ENCODE data around the gene ZSCAN9. TPM values are rescaled to one million over a fixed set of nuclear protein-coding genes. Genes with fewer than 3 reads are reported as not detected.

Gene ZSCAN9
- total RNA-seq, 2 donors from 2014 or later: 8.9 to 9.8 TPM

DNA sequence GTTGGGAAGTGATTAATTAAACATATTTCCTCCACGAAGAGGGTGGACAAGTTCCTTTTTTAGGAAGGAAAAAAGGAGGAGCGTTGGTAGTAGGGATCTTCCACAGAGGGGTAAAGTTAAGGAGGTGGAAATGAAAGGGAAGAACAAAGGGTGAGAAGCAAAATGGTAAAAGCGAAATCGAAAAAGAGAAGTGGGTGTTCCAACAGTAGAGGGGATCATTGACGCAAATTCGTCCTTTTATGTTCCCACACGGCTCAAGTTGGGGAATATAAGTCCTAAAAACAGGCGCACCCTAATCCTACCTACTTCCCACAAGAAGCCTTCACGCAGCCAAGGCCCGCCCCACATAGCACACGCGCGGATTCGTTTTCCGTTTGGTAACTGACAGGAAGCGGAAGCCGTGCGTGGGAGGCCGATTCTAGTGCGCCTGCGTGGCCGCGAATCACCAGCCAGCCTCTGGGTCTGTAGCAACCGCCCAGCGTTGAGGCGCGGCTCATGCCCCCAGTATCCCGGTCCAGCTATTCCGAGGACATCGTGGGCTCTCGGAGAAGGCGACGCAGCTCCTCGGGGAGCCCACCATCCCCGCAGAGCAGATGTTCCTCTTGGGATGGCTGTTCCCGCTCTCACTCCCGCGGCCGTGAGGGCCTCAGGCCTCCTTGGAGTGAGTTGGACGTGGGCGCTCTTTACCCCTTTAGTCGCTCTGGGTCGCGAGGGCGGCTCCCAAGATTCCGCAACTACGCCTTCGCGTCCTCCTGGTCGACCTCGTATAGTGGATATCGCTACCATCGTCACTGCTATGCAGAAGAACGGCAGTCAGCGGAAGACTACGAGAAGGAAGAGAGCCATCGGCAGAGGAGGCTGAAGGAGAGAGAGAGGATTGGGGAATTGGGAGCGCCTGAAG lies 34.1 kb downstream of the ZSCAN9 start, which contains the start of gene NKAPL:
NKAPL (plus strand) TSS at position 421 of the 901 bp plus-strand sequence; CDS start at position 496, 75 bp downstream.
- Histone ChIP-seq H3K27ac (no peak within 1 kb of the TSS), H3K27me3 (no peaks in the 10 kb centered on the region), H3K4me1 (no peaks in the 10 kb centered on the region), H3K9ac (ENCODE audit: low read depth in 2 of 2, low read length in 2 of 2) (no peak within 1 kb of the TSS), H3K36me3 (no peaks in the 10 kb centered on the region), H3K9me3 (no peaks in the 10 kb centered on the region), H3K4me3 (no peak within 1 kb of the TSS)
- TF ChIP-seq, protein P1, sequence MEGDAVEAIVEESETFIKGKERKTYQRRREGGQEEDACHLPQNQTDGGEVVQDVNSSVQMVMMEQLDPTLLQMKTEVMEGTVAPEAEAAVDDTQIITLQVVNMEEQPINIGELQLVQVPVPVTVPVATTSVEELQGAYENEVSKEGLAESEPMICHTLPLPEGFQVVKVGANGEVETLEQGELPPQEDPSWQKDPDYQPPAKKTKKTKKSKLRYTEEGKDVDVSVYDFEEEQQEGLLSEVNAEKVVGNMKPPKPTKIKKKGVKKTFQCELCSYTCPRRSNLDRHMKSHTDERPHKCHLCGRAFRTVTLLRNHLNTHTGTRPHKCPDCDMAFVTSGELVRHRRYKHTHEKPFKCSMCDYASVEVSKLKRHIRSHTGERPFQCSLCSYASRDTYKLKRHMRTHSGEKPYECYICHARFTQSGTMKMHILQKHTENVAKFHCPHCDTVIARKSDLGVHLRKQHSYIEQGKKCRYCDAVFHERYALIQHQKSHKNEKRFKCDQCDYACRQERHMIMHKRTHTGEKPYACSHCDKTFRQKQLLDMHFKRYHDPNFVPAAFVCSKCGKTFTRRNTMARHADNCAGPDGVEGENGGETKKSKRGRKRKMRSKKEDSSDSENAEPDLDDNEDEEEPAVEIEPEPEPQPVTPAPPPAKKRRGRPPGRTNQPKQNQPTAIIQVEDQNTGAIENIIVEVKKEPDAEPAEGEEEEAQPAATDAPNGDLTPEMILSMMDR (IDR thresholded peaks at IDR 0.05): no peak
- intact Hi-C loops (cut with DNase I): loop anchor here (10.0 kb wide), 1 partner anchor 124 kb away; no protein-coding TSS in a partner anchor
- peak; percentile 45 for DNase-seq

DNA sequence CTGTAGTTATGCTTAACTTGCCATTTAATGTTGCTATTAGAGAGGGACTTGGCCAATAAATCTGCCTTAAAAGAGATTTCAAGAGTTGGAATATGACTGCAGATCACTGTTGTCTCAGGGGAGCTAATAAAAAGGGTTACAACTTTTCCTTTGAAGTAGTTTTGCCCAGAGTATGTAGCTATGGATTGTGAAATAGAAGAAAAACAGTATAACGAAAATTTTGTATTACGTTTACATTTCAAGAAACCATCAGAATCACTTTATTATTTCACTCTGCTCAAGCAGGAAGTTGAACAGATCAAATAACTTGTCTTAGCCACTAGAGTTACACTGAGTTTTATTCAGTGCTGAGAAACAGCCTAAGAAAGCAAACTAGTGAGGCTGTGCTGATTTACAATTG lies 38.8 kb downstream of the ZSCAN9 start:
- no peak for DNase-seq
- Histone ChIP-seq H3K4me1 (no peaks in the 10 kb centered on the region), H3K36me3 (no peaks in the 10 kb centered on the region), H3K27me3 (no peaks in the 10 kb centered on the region), H3K9me3 (no peaks in the 10 kb centered on the region), H3K4me3 (no peak overlapping the region), H3K9ac (ENCODE audit: low read depth in 2 of 2, low read length in 2 of 2) (no peak overlapping the region), H3K27ac (no peak overlapping the region)
- intact Hi-C loops (cut with DNase I): loop anchor here (5.0 kb wide), 1 partner anchor 68 kb away; no protein-coding TSS in a partner anchor
- TF ChIP-seq, protein P1 (IDR thresholded peaks at IDR 0.05): no peak

DNA sequence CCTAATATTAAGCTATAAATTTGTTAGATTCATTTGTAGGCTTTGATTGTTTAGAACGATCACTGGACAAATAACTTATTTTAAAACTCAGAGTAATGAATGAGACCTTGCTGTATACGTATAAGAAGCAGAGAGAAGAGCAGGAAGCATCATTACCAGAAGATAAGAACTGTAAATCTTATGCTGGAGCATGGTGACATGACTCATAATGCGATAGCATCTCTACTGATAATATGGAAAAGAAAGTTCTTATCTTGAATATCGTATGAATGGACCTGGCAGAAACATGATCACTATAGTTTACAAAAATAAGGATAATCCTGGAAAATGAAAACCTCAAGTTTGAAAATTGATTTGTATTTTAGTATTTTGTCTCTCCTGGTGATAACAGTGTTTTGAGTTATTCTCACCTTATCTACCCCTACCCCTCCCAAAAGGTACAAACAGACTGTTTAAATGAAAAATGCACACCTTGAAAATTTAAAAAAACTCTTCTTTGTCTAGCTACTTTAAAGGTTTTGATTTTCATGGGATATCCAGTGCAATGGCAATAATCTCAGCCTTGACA lies 39.8 kb downstream of the ZSCAN9 start:
- Histone ChIP-seq H3K36me3 (no peaks in the 10 kb centered on the region), H3K27ac (no peak overlapping the region), H3K9me3 (no peaks in the 10 kb centered on the region), H3K4me1 (no peaks in the 10 kb centered on the region), H3K4me3 (no peak overlapping the region), H3K9ac (ENCODE audit: low read depth in 2 of 2, low read length in 2 of 2) (no peak overlapping the region), H3K27me3 (no peaks in the 10 kb centered on the region)
- intact Hi-C loops (cut with DNase I): loop anchor here (5.0 kb wide), 1 partner anchor 67 kb away; no protein-coding TSS in a partner anchor
- no peak for DNase-seq
- TF ChIP-seq, protein P1 (IDR thresholded peaks at IDR 0.05): no peak

DNA sequence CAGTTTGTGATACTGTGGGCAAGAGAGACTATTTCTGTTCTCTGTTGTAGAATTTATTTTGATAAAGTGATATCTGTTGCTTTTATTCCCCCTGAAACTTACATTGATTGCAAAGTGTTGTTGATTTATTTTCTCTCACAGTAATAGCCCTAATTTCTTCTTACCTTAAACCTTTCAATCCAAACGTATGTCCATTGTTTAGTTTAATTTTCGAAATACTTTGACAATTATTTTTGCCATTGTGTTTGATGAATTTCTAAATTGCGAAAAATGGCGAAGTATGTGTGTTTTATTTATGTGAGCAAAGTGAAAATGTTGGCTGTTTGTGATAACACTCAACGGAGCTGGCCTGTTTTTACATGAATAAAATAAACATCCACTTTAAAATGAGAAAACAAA lies 41.5 kb downstream of the ZSCAN9 start:
- Histone ChIP-seq H3K36me3 (no peaks in the 10 kb centered on the region), H3K27ac (peak overlapping the region; percentile 65), H3K9ac (ENCODE audit: low read depth in 2 of 2, low read length in 2 of 2) (peak overlapping the region in 1 of 2 donors; percentile 78), H3K4me1 (no peaks in the 10 kb centered on the region), H3K9me3 (no peaks in the 10 kb centered on the region), H3K27me3 (no peaks in the 10 kb centered on the region), H3K4me3 (peak overlapping the region; percentile 82)
- no peak for DNase-seq
- intact Hi-C loops (cut with DNase I): no loop called here
- TF ChIP-seq, protein P1 (IDR thresholded peaks at IDR 0.05): no peak

DNA sequence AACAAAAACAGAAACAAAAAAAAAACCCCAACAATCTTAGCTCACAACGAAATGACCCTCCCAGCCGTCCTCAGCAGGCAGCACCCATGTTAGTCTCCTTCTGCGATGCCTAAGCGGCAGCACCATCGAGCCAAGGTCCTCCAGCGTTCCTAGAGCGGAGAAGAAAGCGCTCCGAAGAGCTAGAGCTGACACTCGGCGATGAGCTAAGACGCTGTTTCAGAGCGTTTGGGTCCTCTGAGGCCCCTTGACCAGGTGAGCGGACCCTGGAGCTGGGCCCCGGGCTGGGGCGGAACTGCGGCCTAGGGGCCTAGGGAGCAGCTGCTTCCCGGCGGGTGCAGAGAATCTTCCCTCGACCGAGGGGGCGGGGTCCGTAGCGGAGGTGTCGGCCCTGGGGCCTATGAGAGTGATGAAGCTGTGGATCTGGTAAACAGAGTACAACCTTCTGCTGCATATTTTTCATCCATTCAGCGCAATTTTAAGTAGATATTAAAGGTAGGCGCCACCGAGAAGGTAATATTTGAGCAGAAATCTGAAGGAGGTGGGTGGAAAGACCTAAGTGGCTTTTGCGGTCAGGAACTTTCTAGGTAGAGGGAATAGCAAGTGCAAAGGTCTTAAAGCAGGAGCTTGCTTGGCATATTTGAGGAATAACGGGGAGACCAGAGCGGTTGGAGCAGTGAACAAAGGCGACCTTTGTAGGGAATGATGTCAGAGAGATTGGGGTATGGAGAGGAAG lies 42.1 kb downstream of the ZSCAN9 start, which contains the start of gene ZSCAN26:
ZSCAN26 (plus strand) TSS at position 182 of the 733 bp plus-strand sequence. CDS start 4,777 bp downstream, outside the sequence.
- TF ChIP-seq, protein P1 (IDR thresholded peaks at IDR 0.05): no peak
- peak within 1 kb of the TSS; percentile 65 for H3K27ac ChIP-seq
- peak within 1 kb of the TSS; percentile 82 for H3K4me3 ChIP-seq
- intact Hi-C loops (cut with DNase I): no loop called here
- no peaks in the 10 kb centered on the region for H3K27me3 ChIP-seq
- H3K9me3 ChIP-seq: no peaks in the 10 kb centered on the region
- no peaks in the 10 kb centered on the region for H3K4me1 ChIP-seq
- H3K9ac ChIP-seq (ENCODE audit: low read depth in 2 of 2, low read length in 2 of 2): peak within 1 kb of the TSS; percentile 75 to 78
- DNase-seq: peak; percentile 86
- H3K36me3 ChIP-seq: no peaks in the 10 kb centered on the region

Measured in colonic mucosa (tissue), 4 donors.